H1 (cell line): ENCODE data around the gene CPTP. TPM values are rescaled to one million over a fixed set of nuclear protein-coding genes. Genes with fewer than 3 reads are reported as not detected.

Experiments used
- CTCF ChIA-PET: fragments of 300-600 bp; sonication (Branson Sonifier 250); formaldehyde crosslinking; loops from one replicate; lab custom pipeline; 2021; ENCODE audit not compliant: partially characterized antibody; lab: Charles Lee
- POLR2A ChIA-PET: fragments of 300-600 bp; sonication (Branson Sonifier 250); formaldehyde crosslinking; loops from one replicate; lab custom pipeline; 2021; ENCODE audit warnings: inconsistent platforms; ENCODE audit not compliant: partially characterized antibody; lab: Charles Lee
- DNase-seq, 2 experiments: peaks; one replicate each; pipeline versions ENCODE4 v3.0.0 to v3.0.0-alpha.2; 2010 to 2022; ENCODE audit warnings: low spot score in 2 of 2, low read depth in 1 of 2, mixed read lengths in 1 of 2
- FAIRE-seq: peaks from 2 replicates; lab custom pipeline; 2011; peaks lifted over from hg19 to GRCh38; lab: Jason Lieb, UNC
- H2AFZ ChIP-seq: 2 replicates; pipeline ENCODE4 v1.8.1; 2012; ENCODE audit warnings: low read length, inconsistent platforms
- H2AK5ac ChIP-seq: 2 replicates; pipeline ENCODE4 v1.6.1; 2013; ENCODE audit warnings: low read depth, low read length
- H2BK120ac ChIP-seq: replicated peaks from 2 replicates; pipeline ENCODE3; 2013; ENCODE audit warnings: low read depth, low read length, inconsistent platforms
- H2BK12ac ChIP-seq: 2 replicates; pipeline ENCODE4 v1.6.1; 2013; ENCODE audit warnings: low read depth, low read length
- H2BK15ac ChIP-seq: 2 replicates; pipeline ENCODE4 v1.6.1; 2013; ENCODE audit warnings: low read length
- H2BK20ac ChIP-seq: 2 replicates; pipeline ENCODE4 v1.6.1; 2013; ENCODE audit warnings: low read length
- H2BK5ac ChIP-seq: 2 replicates; pipeline ENCODE4 v1.6.1; 2013; ENCODE audit warnings: low read depth, low read length
- H3K14ac ChIP-seq: 2 replicates; pipeline ENCODE4 v1.6.1; 2013; ENCODE audit warnings: inconsistent platforms; ENCODE audit not compliant: insufficient read length
- H3K18ac ChIP-seq: 2 replicates; pipeline ENCODE4 v1.6.1; 2013; ENCODE audit warnings: low read length; ENCODE audit errors: extremely low read depth
- H3K23ac ChIP-seq: 2 replicates; pipeline ENCODE4 v1.6.1; 2013; ENCODE audit warnings: inconsistent platforms; ENCODE audit not compliant: insufficient read length
- H3K23me2 ChIP-seq: 2 replicates; pipeline ENCODE4 v1.6.1; 2013; ENCODE audit warnings: low read depth, low read length
- H3K27ac ChIP-seq: 2 replicates; pipeline ENCODE4 v1.6.1; 2011; ENCODE audit warnings: low read depth, low read length, inconsistent platforms
- H3K27me3 ChIP-seq, 4 experiments: replicated peaks in 1 of 4; 1 replicate in 1 of 4; 2 replicates in 3 of 4; pipeline versions ENCODE4 v1.6.1 to v1.8.1; 2011 to 2013; ENCODE audit warnings: low read length in 3 of 4, mild to moderate bottlenecking in 3 of 4, inconsistent platforms in 2 of 4, mixed read lengths in 2 of 4, moderate library complexity in 1 of 4; ENCODE audit not compliant: control insufficient read depth in 3 of 4, insufficient read depth in 3 of 4; ENCODE audit errors: extremely low read depth in 1 of 4
- H3K36me3 ChIP-seq, 4 experiments: 2 replicates each; pipeline versions ENCODE4 v1.6.1 to v1.8.1; 2011 to 2013; ENCODE audit warnings: mild to moderate bottlenecking in 4 of 4, low read length in 3 of 4, moderate library complexity in 2 of 4, control low read depth in 1 of 4, inconsistent platforms in 1 of 4; ENCODE audit not compliant: insufficient read depth in 4 of 4, control insufficient read depth in 2 of 4
- H3K4ac ChIP-seq: replicated peaks from 2 replicates; pipeline ENCODE3; 2013; ENCODE audit warnings: low read length, low read depth, mixed read lengths, inconsistent platforms; ENCODE audit not compliant: insufficient read length
- H3K4me1 ChIP-seq, 4 experiments: replicated peaks in 1 of 4; 1 replicate in 1 of 4; 2 replicates in 3 of 4; pipeline versions ENCODE4 v1.6.1 to v1.8.1; 2011 to 2013; ENCODE audit warnings: low read length in 3 of 4, inconsistent platforms in 2 of 4, mixed read lengths in 1 of 4; ENCODE audit not compliant: insufficient read depth in 4 of 4, control insufficient read depth in 3 of 4
- H3K4me2 ChIP-seq, 2 experiments: 2 replicates each; pipeline versions ENCODE4 v1.6.1 to v1.8.1; 2011 to 2013; ENCODE audit warnings: low read depth in 2 of 2, low read length in 2 of 2, control low read depth in 1 of 2, inconsistent platforms in 1 of 2, mild to moderate bottlenecking in 1 of 2; ENCODE audit not compliant: insufficient read depth in 1 of 2
- H3K4me3 ChIP-seq, 4 experiments: fragments of 200-600, 300-600 bp in 1 of 4; sonication (generic), shearing (Covaris generic), sonication (Bioruptor Twin) in 1 of 4; 2 replicates each; pipeline versions ENCODE4 v1.5.1 to v1.8.1; 2011 to 2016; ENCODE audit warnings: low read length in 4 of 4, low read depth in 3 of 4, control low read depth in 2 of 4, inconsistent platforms in 2 of 4, mild to moderate bottlenecking in 2 of 4, mixed read lengths in 1 of 4, moderate library complexity in 1 of 4; ENCODE audit not compliant: insufficient read depth in 2 of 4; ENCODE audit errors: extremely low read depth in 1 of 4
- H3K56ac ChIP-seq: replicated peaks from 2 replicates; pipeline ENCODE3; 2013; ENCODE audit warnings: low read depth, mild to moderate bottlenecking, mixed read lengths, low read length, inconsistent platforms; ENCODE audit not compliant: insufficient read length
- H3K79me1 ChIP-seq: 2 replicates; pipeline ENCODE4 v1.6.1; 2013; ENCODE audit warnings: low read depth, low read length, control low read depth
- H3K79me2 ChIP-seq, 2 experiments: 2 replicates each; pipeline versions ENCODE4 v1.6.1 to v1.8.1; 2012 to 2013; ENCODE audit warnings: low read length in 2 of 2, mild to moderate bottlenecking in 2 of 2, inconsistent platforms in 1 of 2; ENCODE audit not compliant: insufficient read depth in 2 of 2, control insufficient read depth in 1 of 2
- H3K9ac ChIP-seq, 4 experiments: replicated peaks in 1 of 4; 1 replicate in 1 of 4; 2 replicates in 3 of 4; pipeline versions ENCODE4 v1.6.1 to v1.8.1; 2011 to 2013; ENCODE audit warnings: low read depth in 3 of 4, low read length in 3 of 4, control low read depth in 2 of 4, mild to moderate bottlenecking in 2 of 4, moderate library complexity in 2 of 4, inconsistent platforms in 1 of 4; ENCODE audit errors: extremely low read depth in 1 of 4
- H3K9me3 ChIP-seq, 2 experiments: 2 replicates each; pipeline versions ENCODE4 v1.6.1 to v1.8.1; 2012 to 2013; ENCODE audit warnings: mild to moderate bottlenecking in 2 of 2, moderate library complexity in 2 of 2, control low read depth in 1 of 2, inconsistent platforms in 1 of 2, low read depth in 1 of 2, low read length in 1 of 2, mixed read lengths in 1 of 2; ENCODE audit not compliant: insufficient read depth in 2 of 2
- H4K20me1 ChIP-seq, 2 experiments: replicated peaks in 1 of 2; 2 replicates each; pipeline versions ENCODE3 to v1.8.1; 2011 to 2013; ENCODE audit warnings: inconsistent platforms in 2 of 2, low read length in 2 of 2, mild to moderate bottlenecking in 1 of 2; ENCODE audit not compliant: insufficient read depth in 2 of 2, control insufficient read depth in 1 of 2
- H4K5ac ChIP-seq: 2 replicates; pipeline ENCODE4 v1.6.1; 2013; ENCODE audit warnings: low read length, low read depth, mixed read lengths, inconsistent platforms; ENCODE audit not compliant: insufficient read length
- H4K8ac ChIP-seq: 2 replicates; pipeline ENCODE4 v1.8.0; 2013; ENCODE audit warnings: mild to moderate bottlenecking, moderate library complexity, low read length, inconsistent platforms; ENCODE audit not compliant: insufficient read depth; ENCODE audit errors: extremely low read depth
- H4K91ac ChIP-seq: replicated peaks from 2 replicates; pipeline ENCODE3; 2013; ENCODE audit warnings: low read length, mixed read lengths, inconsistent platforms; ENCODE audit not compliant: insufficient read length
- MAFK ChIP-seq: IDR thresholded peaks from 2 replicates; pipeline ENCODE4 v1.6.1; 2012; ENCODE audit warnings: low read depth, mild to moderate bottlenecking, improper control_type of control experiment, low read length
- POLR2AphosphoS5 ChIP-seq: IDR thresholded peaks from 2 replicates; pipeline ENCODE4 v1.6.1; 2011; ENCODE audit warnings: low read depth, low read length
- WGBS, 2 experiments: shearing (Covaris generic) in 1 of 2; methylation state at CpG; one replicate each; pipeline versions ENCODE4 v1.1.6 to v1.1.7; 2013 to 2015; ENCODE audit warnings: low lambda C conversion rate in 2 of 2, mixed read lengths in 2 of 2, inconsistent platforms in 1 of 2, low coverage in 1 of 2, missing lambda C conversion rate in 1 of 2; ENCODE audit not compliant: insufficient replicate concordance in 2 of 2, insufficient coverage in 1 of 2, insufficient read length in 1 of 2; ENCODE audit errors: extremely low coverage in 1 of 2, missing lambda C conversion rate in 1 of 2; 5-methylcytosine and 5-hydroxymethylcytosine counted together
- polyA plus RNA-seq, 7 experiments: library from polyadenylated mRNA; depleted of rRNA in 3 of 7; stranded (reverse) in 5 of 7; unstranded in 2 of 7; fragments of >200 nt in 5 of 7; fragments of 200-250 nt in 2 of 7; gene quantifications; 1 replicate in 5 of 7; 2 replicates in 1 of 7; 4 replicates in 1 of 7; pipeline versions ENCODE4 v1.2.1 to v1.2.3, GENCODE V29; 2011 to 2013; ENCODE audit warnings: missing spikeins in 2 of 7, mixed read lengths in 2 of 7
- total RNA-seq: library from RNA; stranded (reverse); fragmentation: NEBNext Ultra II Directional; extraction: Animal tissue kit (Norgen Biotek cat#: 25700); gene quantifications from 2 replicates; pipeline ENCODE4 v1.2.1, GENCODE V29; 2021

Gene CPTP
- total and polyA plus RNA-seq, 2 of the 8 experiments (the other 6 are each of a cell fraction or from before 2014, with no cell fraction given): 8.1 to 10.6 TPM

DNA sequence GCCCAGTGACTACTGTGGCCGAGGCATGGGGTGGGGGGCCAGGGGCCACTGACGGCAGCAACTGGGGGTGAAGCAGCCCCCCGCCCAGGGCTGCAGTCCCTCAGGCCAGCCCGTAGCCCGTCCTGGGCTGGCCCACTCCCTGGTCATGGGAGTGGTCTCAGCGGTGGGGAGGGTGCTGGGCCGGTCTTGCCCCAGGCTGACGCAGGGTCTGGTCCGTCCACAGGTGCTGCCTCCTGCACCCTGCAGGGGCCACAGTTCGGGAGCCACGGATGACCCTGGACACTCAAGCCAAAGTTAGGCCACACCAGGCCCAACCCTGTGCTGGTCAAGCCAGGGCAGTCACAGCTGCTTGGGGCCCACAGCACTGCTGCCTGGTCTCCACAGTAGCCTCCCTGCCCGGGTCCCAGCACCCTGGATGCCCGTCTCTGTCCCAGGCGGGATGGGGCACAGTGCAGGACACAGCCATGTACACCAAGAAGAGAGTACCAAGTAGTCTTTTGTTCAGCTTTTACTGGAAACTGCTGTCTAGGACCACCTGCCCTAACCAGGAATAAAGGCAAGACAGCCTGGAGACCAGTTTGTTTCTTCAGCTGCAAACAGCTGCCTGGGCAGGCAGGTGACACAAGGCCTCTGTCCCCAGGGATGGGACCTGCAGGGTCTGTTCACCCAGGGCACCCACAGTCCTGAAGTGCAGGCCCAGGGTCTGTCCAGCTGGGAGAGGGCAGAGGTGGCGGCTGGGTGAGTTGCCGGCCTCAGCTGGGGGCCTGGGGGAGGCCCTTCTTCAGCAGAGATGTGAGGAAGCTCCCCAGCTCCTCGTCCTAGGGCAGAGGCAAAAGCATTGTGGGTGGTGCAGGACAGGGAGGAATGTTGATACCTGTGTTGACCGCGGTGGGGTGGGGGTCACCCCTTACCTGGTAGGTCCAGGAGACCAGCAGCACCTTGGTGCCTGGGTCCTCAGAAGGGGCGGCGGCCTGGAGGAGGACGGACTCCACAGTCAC lies 13.2 kb upstream of the CPTP start:
- Histone ChIP-seq H3K4me3 (no peak overlapping the region), H3K4ac (no peak overlapping the region), H4K5ac (no peak overlapping the region), H2AK5ac (no peak overlapping the region), H2BK5ac (no peak overlapping the region), H2AFZ (no peak overlapping the region), H3K56ac (no peak overlapping the region), H3K4me2 (no peak overlapping the region), H3K79me2 (peaks cover 0 to 5% of the 10 kb centered on the region in 2 experiments; a peak in 1 of 4 replicates), H2BK12ac (no peak overlapping the region), H4K91ac (no peak overlapping the region), H3K9me3 (no peaks in the 10 kb centered on the region), H3K4me1 (peaks cover 0 to 32% (median 17%) of the 10 kb centered on the region in 4 experiments; a peak in 6 of 7 replicates), H3K79me1 (peaks cover 4% of the 10 kb centered on the region), H3K23me2 (peaks cover 21% of the 10 kb centered on the region; the same call in 1 of the 2 replicates), H2BK20ac (no peak overlapping the region), H3K36me3 (peaks cover 17 to 44% (median 37%) of the 10 kb centered on the region in 4 experiments), H3K27me3 (peaks cover 0 to 4% (median 1%) of the 10 kb centered on the region in 4 experiments; a peak in 1 of 7 replicates), H2BK120ac (no peak overlapping the region), H3K18ac (no peak overlapping the region), H3K14ac (no peak overlapping the region), H2BK15ac (no peak overlapping the region), H3K27ac (no peak overlapping the region), H3K9ac (no peak overlapping the region), H3K23ac (no peak overlapping the region), H4K8ac (peak overlapping the region; percentile 51; the same call in 1 of the 2 replicates), H4K20me1 (peaks cover 5 to 27% of the 10 kb centered on the region in 2 experiments)
- POLR2A ChIA-PET: interaction anchor here (0.6 to 10.1 kb wide), 10 partner anchors 9 to 369 kb away, joined by 3 to 134 read pairs (median 6); partner anchors contain the start of genes ATAD3A, CPTP, INTS11 and TAS1R3
- 93% methylated on average over 20 of the region's 22 CpGs; no CpG with 5 or more reads in 1 of the 2 experiments for WGBS, 2 experiments
- no peak for DNase-seq
- FAIRE-seq: no peak
- no peak for TF ChIP-seq MAFK
- TF ChIP-seq POLR2AphosphoS5: peak; percentile 45; the same call in 1 of the 2 replicates
- CTCF ChIA-PET: interaction anchor here (0.6 to 2.8 kb wide), 7 partner anchors 10 to 217 kb away, joined by 3 to 9 read pairs (median 3); no protein-coding TSS in a partner anchor
